WTC11 (cell line): ENCODE data around the gene KIRREL3. TPM values are rescaled to one million over a fixed set of nuclear protein-coding genes. Genes with fewer than 3 reads are reported as not detected.

Source experiments
- ATAC-seq: fragments of 200-7000 bp; cut with Tn5 transposase; 2 replicates; pipeline ENCODE4 v1.10.0; 2021; ENCODE audit warnings: mild to moderate bottlenecking, moderate library complexity
- CTCF ChIA-PET: fragments of 300-600 bp; sonication (Branson Sonifier 250); formaldehyde crosslinking; loops from one replicate; lab custom pipeline; 2021; ENCODE audit warnings: antibody characterized with exemption; lab: Charles Lee
- POLR2A ChIA-PET: fragments of 350-600 bp; sonication (Branson Sonifier 250); formaldehyde crosslinking; loops from one replicate; lab custom pipeline; 2021; ENCODE audit warnings: antibody characterized with exemption; lab: Charles Lee
- DNase-seq: peaks from one replicate; pipeline ENCODE4 v3.0.0; 2021; ENCODE audit warnings: low spot score
- H3K27ac Mint-ChIP-seq: 2 replicates; pipeline ENCODE4 v1.8.0; 2021; ENCODE audit warnings: mixed read lengths
- H3K27me3 Mint-ChIP-seq: 2 replicates; pipeline ENCODE4 v1.8.0; 2021; ENCODE audit warnings: low read depth, mild to moderate bottlenecking, moderate library complexity, mixed read lengths
- H3K36me3 Mint-ChIP-seq: 2 replicates; pipeline ENCODE4 v1.8.0; 2021; ENCODE audit warnings: mixed read lengths
- H3K4me1 Mint-ChIP-seq: 2 replicates; pipeline ENCODE4 v1.8.0; 2022; ENCODE audit warnings: mixed read lengths
- H3K4me3 Mint-ChIP-seq: 2 replicates; pipeline ENCODE4 v1.8.0; 2021; ENCODE audit warnings: mild to moderate bottlenecking, moderate library complexity, mixed read lengths
- H3K9me3 Mint-ChIP-seq: 2 replicates; pipeline ENCODE4 v1.8.0; 2021; ENCODE audit warnings: mixed read lengths
- EMX1 ChIP-seq: fragments of 250-450 bp; sonication (Bioruptor Pico); IDR thresholded peaks from 2 replicates; pipeline ENCODE4 v1.8.0; 2021; ENCODE audit warnings: mild to moderate bottlenecking
- ESRRA ChIP-seq: sonication (generic); formaldehyde crosslinking; IDR thresholded peaks from 2 replicates; pipeline ENCODE4 v1.8.1; 2022; ENCODE audit warnings: mild to moderate bottlenecking, missing genetic modification reagents, borderline replicate concordance
- FOXJ3 ChIP-seq: sonication (generic); formaldehyde crosslinking; IDR thresholded peaks from 2 replicates; pipeline ENCODE4 v1.9.0; 2021; ENCODE audit warnings: missing genetic modification reagents, mild to moderate bottlenecking, borderline replicate concordance
- FOXK1 ChIP-seq: sonication (generic); formaldehyde crosslinking; IDR thresholded peaks from 2 replicates; pipeline ENCODE4 v1.8.0; 2022; ENCODE audit warnings: mild to moderate bottlenecking, moderate library complexity, missing genetic modification reagents
- IRF2 ChIP-seq: sonication (generic); formaldehyde crosslinking; IDR thresholded peaks from 2 replicates; pipeline ENCODE4 v1.8.0; 2022; ENCODE audit warnings: low read depth, missing genetic modification reagents, borderline replicate concordance
- JUN ChIP-seq: sonication (generic); formaldehyde crosslinking; IDR thresholded peaks from 2 replicates; pipeline ENCODE4 v1.8.0; 2023; ENCODE audit warnings: mild to moderate bottlenecking, missing genetic modification reagents
- NFATC4 ChIP-seq: fragments of 250-450 bp; sonication (Bioruptor Pico); IDR thresholded peaks from 2 replicates; pipeline ENCODE4 v1.9.0; 2021; ENCODE audit warnings: mild to moderate bottlenecking
- NR3C1 ChIP-seq: sonication (generic); formaldehyde crosslinking; conservative IDR thresholded peaks from 2 replicates; pipeline ENCODE4 v1.8.1; 2023; ENCODE audit warnings: low read depth, mild to moderate bottlenecking, missing genetic modification reagents
- RORB ChIP-seq: fragments of 250-450 bp; sonication (Bioruptor Pico); IDR thresholded peaks from 2 replicates; pipeline ENCODE4 v1.9.0; 2021; ENCODE audit warnings: mild to moderate bottlenecking
- SOX15 ChIP-seq: fragments of 250-450 bp; sonication (Bioruptor Pico); IDR thresholded peaks from 2 replicates; pipeline ENCODE4 v1.9.0; 2021; ENCODE audit warnings: mild to moderate bottlenecking
- TEAD4 ChIP-seq: sonication (generic); formaldehyde crosslinking; IDR thresholded peaks from 2 replicates; pipeline ENCODE4 v1.8.0; 2022; ENCODE audit warnings: mild to moderate bottlenecking, missing genetic modification reagents
- TP53 ChIP-seq: sonication (generic); formaldehyde crosslinking; IDR thresholded peaks from 2 replicates; pipeline ENCODE4 v1.8.1; 2023; ENCODE audit warnings: mild to moderate bottlenecking, missing genetic modification reagents
- ZNF263 ChIP-seq: sonication (generic); formaldehyde crosslinking; IDR thresholded peaks from 2 replicates; pipeline ENCODE4 v1.8.1; 2022; ENCODE audit warnings: low read depth, mild to moderate bottlenecking, moderate library complexity, missing genetic modification reagents
- total RNA-seq: library from RNA; stranded (reverse); gene quantifications from 3 replicates; pipeline ENCODE4 v1.2.3, GENCODE V29; 2021
- TF ChIP-seq, protein P1 (sequence below): sonication (generic); formaldehyde crosslinking; IDR thresholded peaks from 2 replicates; pipeline ENCODE4 v1.8.1; 2023; ENCODE audit warnings: mild to moderate bottlenecking, moderate library complexity, missing genetic modification reagents
- TF ChIP-seq, protein P2 (sequence below): sonication (generic); formaldehyde crosslinking; conservative IDR thresholded peaks from 2 replicates; pipeline ENCODE4 v1.8.1; 2023; ENCODE audit warnings: mild to moderate bottlenecking, low read depth, missing genetic modification reagents, moderate library complexity
- TF ChIP-seq, protein P3 (sequence below): fragments of 200-600 bp; IDR thresholded peaks from 2 replicates; pipeline ENCODE4 v1.8.0; 2022; ENCODE audit warnings: antibody characterized with exemption
- TF ChIP-seq, protein P4 (sequence below): sonication (generic); formaldehyde crosslinking; IDR thresholded peaks from 2 replicates; pipeline ENCODE4 v1.8.0; 2023; ENCODE audit warnings: mild to moderate bottlenecking, missing genetic modification reagents
- TF ChIP-seq, protein P5 (sequence below): sonication (generic); formaldehyde crosslinking; conservative IDR thresholded peaks from 2 replicates; pipeline ENCODE4 v1.8.1; 2022; ENCODE audit warnings: mild to moderate bottlenecking, missing genetic modification reagents
- TF ChIP-seq, protein P6 (sequence below): fragments of 250-450 bp; sonication (Bioruptor Pico); IDR thresholded peaks from 2 replicates; pipeline ENCODE4 v1.9.0; 2021; ENCODE audit warnings: moderate library complexity, mild to moderate bottlenecking, inconsistent platforms, borderline replicate concordance

The KIRREL3 gene
- total RNA-seq, 1 experiment from 2014 or later = 0.59 TPM

DNA sequence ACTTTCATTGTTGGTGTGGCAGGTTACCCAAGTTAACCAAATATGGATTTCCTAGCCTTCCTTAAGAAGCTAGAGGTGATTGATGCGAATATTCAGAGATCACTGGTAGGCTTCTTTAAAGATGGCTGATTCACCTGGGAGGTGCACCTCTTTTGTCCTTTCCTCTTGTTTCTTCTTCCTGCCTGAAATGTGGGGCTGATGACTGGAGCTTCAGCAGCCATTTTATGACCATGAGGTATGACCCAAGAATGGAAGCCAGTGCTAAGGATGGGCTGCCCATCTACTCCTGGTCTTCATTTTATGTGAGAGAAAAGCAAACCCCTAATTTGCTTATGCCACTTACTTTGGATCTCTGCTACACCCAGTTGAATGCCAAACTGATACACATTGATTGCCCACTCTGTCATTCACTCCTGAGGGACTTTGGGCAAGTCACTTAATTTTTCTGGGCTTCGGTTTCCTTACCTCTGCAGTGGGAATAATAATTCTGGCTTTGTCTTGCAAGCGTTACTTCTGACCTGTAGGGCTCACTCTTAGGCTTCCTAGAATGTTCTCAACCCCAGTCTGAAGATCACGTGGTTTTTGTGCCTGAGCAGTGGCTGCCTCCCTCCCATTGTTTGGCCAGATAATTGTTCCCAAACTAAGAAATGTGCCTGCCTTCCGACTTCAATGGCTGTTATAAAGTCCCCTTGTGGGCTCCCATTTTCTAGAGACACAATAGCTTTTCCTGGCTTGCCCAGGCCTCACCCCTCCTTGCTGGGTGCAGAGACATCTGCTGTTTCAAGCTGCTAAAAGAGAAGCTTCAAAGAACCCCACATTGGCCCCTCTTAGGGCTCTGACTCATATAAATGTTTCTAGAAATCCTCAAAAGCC is 402.0 kb downstream of the KIRREL3 start (continued):
- TF ChIP-seq, protein P1, sequence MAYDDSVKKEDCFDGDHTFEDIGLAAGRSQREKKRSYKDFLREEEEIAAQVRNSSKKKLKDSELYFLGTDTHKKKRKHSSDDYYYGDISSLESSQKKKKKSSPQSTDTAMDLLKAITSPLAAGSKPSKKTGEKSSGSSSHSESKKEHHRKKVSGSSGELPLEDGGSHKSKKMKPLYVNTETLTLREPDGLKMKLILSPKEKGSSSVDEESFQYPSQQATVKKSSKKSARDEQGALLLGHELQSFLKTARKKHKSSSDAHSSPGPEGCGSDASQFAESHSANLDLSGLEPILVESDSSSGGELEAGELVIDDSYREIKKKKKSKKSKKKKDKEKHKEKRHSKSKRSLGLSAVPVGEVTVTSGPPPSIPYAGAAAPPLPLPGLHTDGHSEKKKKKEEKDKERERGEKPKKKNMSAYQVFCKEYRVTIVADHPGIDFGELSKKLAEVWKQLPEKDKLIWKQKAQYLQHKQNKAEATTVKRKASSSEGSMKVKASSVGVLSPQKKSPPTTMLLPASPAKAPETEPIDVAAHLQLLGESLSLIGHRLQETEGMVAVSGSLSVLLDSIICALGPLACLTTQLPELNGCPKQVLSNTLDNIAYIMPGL (CRISPR knock-in tag) = no peak
- no peak for TF ChIP-seq RORB (CRISPR knock-in tag)

DNA sequence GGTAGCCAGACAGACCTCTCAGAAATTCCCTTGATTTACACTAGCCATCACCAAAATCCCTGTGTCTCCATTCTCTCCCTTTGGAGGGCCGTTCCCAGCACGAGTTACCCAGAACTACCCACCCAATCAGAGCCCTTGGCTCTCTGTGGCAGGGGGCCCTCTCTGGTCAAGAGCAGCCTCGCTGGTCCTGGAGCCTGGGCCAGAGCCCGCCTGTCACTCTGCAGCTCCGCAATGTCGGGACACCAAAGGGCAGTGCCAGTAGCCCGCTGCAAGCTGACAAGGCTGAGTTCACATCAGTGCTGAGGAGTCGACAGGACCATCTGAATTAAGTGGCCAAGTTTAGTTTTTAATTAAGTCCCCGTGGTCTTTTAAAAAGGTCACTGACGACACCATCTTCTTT is 403.5 kb downstream of the KIRREL3 start:
- ATAC-seq = peak; percentile 56
- Mint-ChIP-seq H3K27ac (no peak overlapping the region), H3K36me3 (peaks cover 10% of the 10 kb centered on the region), H3K4me1 (peaks cover 35% of the 10 kb centered on the region), H3K9me3 (peaks cover 13% of the 10 kb centered on the region), H3K27me3 (no peaks in the 10 kb centered on the region), H3K4me3 (no peak overlapping the region)
- DNase-seq = no peak
- ChIA-PET POLR2A (no interaction called here), CTCF (interaction anchor here (1.0 to 2.1 kb wide), 3 partner anchors 10 to 120 kb away, joined by 4 to 5 read pairs (median 5); no protein-coding TSS in a partner anchor)
- TF ChIP-seq, protein P2, sequence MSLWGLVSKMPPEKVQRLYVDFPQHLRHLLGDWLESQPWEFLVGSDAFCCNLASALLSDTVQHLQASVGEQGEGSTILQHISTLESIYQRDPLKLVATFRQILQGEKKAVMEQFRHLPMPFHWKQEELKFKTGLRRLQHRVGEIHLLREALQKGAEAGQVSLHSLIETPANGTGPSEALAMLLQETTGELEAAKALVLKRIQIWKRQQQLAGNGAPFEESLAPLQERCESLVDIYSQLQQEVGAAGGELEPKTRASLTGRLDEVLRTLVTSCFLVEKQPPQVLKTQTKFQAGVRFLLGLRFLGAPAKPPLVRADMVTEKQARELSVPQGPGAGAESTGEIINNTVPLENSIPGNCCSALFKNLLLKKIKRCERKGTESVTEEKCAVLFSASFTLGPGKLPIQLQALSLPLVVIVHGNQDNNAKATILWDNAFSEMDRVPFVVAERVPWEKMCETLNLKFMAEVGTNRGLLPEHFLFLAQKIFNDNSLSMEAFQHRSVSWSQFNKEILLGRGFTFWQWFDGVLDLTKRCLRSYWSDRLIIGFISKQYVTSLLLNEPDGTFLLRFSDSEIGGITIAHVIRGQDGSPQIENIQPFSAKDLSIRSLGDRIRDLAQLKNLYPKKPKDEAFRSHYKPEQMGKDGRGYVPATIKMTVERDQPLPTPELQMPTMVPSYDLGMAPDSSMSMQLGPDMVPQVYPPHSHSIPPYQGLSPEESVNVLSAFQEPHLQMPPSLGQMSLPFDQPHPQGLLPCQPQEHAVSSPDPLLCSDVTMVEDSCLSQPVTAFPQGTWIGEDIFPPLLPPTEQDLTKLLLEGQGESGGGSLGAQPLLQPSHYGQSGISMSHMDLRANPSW (CRISPR knock-in tag) = no peak
- TF ChIP-seq NFATC4 (CRISPR knock-in tag) (no peak), SOX15 (no peak), EMX1 (CRISPR knock-in tag) (no peak), TP53 (no peak), ESRRA (no peak), IRF2 (no peak), NR3C1 (no peak), ZNF263 (CRISPR knock-in tag) (no peak), TEAD4 (CRISPR knock-in tag) (no peak), FOXK1 (CRISPR knock-in tag) (no peak), JUN (CRISPR knock-in tag) (no peak), FOXJ3 (CRISPR knock-in tag) (no peak)
- TF ChIP-seq, protein P3, sequence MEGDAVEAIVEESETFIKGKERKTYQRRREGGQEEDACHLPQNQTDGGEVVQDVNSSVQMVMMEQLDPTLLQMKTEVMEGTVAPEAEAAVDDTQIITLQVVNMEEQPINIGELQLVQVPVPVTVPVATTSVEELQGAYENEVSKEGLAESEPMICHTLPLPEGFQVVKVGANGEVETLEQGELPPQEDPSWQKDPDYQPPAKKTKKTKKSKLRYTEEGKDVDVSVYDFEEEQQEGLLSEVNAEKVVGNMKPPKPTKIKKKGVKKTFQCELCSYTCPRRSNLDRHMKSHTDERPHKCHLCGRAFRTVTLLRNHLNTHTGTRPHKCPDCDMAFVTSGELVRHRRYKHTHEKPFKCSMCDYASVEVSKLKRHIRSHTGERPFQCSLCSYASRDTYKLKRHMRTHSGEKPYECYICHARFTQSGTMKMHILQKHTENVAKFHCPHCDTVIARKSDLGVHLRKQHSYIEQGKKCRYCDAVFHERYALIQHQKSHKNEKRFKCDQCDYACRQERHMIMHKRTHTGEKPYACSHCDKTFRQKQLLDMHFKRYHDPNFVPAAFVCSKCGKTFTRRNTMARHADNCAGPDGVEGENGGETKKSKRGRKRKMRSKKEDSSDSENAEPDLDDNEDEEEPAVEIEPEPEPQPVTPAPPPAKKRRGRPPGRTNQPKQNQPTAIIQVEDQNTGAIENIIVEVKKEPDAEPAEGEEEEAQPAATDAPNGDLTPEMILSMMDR = no peak
- TF ChIP-seq, protein P4, sequence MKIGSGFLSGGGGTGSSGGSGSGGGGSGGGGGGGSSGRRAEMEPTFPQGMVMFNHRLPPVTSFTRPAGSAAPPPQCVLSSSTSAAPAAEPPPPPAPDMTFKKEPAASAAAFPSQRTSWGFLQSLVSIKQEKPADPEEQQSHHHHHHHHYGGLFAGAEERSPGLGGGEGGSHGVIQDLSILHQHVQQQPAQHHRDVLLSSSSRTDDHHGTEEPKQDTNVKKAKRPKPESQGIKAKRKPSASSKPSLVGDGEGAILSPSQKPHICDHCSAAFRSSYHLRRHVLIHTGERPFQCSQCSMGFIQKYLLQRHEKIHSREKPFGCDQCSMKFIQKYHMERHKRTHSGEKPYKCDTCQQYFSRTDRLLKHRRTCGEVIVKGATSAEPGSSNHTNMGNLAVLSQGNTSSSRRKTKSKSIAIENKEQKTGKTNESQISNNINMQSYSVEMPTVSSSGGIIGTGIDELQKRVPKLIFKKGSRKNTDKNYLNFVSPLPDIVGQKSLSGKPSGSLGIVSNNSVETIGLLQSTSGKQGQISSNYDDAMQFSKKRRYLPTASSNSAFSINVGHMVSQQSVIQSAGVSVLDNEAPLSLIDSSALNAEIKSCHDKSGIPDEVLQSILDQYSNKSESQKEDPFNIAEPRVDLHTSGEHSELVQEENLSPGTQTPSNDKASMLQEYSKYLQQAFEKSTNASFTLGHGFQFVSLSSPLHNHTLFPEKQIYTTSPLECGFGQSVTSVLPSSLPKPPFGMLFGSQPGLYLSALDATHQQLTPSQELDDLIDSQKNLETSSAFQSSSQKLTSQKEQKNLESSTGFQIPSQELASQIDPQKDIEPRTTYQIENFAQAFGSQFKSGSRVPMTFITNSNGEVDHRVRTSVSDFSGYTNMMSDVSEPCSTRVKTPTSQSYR (CRISPR knock-in tag) = no peak
- TF ChIP-seq, protein P1 (CRISPR knock-in tag) = no peak
- TF ChIP-seq, protein P5, sequence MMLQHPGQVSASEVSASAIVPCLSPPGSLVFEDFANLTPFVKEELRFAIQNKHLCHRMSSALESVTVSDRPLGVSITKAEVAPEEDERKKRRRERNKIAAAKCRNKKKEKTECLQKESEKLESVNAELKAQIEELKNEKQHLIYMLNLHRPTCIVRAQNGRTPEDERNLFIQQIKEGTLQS = no peak
- TF ChIP-seq, protein P6, sequence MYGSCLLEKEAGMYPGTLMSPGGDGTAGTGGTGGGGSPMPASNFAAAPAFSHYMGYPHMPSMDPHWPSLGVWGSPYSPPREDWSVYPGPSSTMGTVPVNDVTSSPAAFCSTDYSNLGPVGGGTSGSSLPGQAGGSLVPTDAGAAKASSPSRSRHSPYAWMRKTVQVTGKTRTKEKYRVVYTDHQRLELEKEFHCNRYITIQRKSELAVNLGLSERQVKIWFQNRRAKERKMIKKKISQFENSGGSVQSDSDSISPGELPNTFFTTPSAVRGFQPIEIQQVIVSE = no peak
